Measurements from ENCODE around the gene ISG20L2.
A peak's percentile ranks its signal among the peaks of the same experiment; 100 is the strongest.

ISG20L2 gene

GRCh38 chr1:156691191-156691590, 37.4 kb downstream of the ISG20L2 start:
- DNase-seq: no peak
- Histone ChIP-seq H3K27ac (ENCODE audit: insufficient read depth, low read length, poor library complexity, severe bottlenecking) (no peak overlapping the region), H3K4me1 (ENCODE audit: control insufficient read depth, insufficient read depth, low read length, poor library complexity, severe bottlenecking) (peaks cover 16% of the 10 kb centered on the region)

DNA sequence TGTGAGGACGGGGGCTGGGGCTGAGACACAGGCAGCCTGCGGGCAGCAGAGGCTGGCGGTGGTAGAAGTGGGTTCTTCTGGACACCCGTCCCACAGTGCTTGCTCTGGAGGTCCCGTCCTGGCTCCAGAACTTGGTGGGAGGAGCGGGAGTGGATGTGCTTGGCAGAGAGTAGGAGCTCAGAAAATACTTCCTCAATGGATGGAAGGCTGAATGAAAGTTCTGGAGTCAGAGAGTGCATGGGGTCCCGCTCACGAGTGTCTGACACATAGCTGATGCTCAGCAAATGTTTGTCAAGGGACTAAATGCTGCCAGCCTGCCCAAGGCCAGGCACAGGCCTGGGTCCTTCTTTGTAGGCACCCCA, 37.9 kb downstream of the ISG20L2 start:
- no peak overlapping the region for H3K4me3 ChIP-seq (ENCODE audit: insufficient read depth, low read depth, low read length, poor library complexity, severe bottlenecking)
- H3K36me3 ChIP-seq (ENCODE audit: control insufficient read depth, insufficient read depth, low read length): no peaks in the 10 kb centered on the region
- no peak for DNase-seq
- peaks cover 43% of the 10 kb centered on the region for H3K27me3 ChIP-seq (replicated peaks; ENCODE audit: control insufficient read depth, insufficient read depth, low read length, poor library complexity, severe bottlenecking)
- H3K9me3 ChIP-seq (ENCODE audit: control insufficient read depth, low read length): no peaks in the 10 kb centered on the region
- H3K27ac ChIP-seq (ENCODE audit: insufficient read depth, low read length, poor library complexity, severe bottlenecking): no peak overlapping the region
- peaks cover 16% of the 10 kb centered on the region for H3K4me1 ChIP-seq (ENCODE audit: control insufficient read depth, insufficient read depth, low read length, poor library complexity, severe bottlenecking)

More at GRCh38 chr1:156691191-156691590, 37.4 kb downstream of the ISG20L2 start:
- Histone ChIP-seq H3K36me3 (ENCODE audit: control insufficient read depth, insufficient read depth, low read length) (no peaks in the 10 kb centered on the region), H3K27me3 (replicated peaks; ENCODE audit: control insufficient read depth, insufficient read depth, low read length, poor library complexity, severe bottlenecking) (peaks cover 43% of the 10 kb centered on the region), H3K4me3 (ENCODE audit: insufficient read depth, low read depth, low read length, poor library complexity, severe bottlenecking) (no peak overlapping the region), H3K9me3 (ENCODE audit: control insufficient read depth, low read length) (no peaks in the 10 kb centered on the region)

GRCh38 chr1:156689953-156690674, 38.5 kb downstream of the ISG20L2 start:
- Histone ChIP-seq H3K27ac (ENCODE audit: insufficient read depth, low read length, poor library complexity, severe bottlenecking) (no peak overlapping the region), H3K4me3 (ENCODE audit: insufficient read depth, low read depth, low read length, poor library complexity, severe bottlenecking) (no peak overlapping the region), H3K27me3 (replicated peaks; ENCODE audit: control insufficient read depth, insufficient read depth, low read length, poor library complexity, severe bottlenecking) (peaks cover 43% of the 10 kb centered on the region), H3K4me1 (ENCODE audit: control insufficient read depth, insufficient read depth, low read length, poor library complexity, severe bottlenecking) (peaks cover 16% of the 10 kb centered on the region), H3K36me3 (ENCODE audit: control insufficient read depth, insufficient read depth, low read length) (no peaks in the 10 kb centered on the region), H3K9me3 (ENCODE audit: control insufficient read depth, low read length) (no peaks in the 10 kb centered on the region)
- no peak for DNase-seq

- H3K27me3 ChIP-seq (replicated peaks; ENCODE audit: control insufficient read depth, insufficient read depth, low read length, poor library complexity, severe bottlenecking): peaks cover 43% of the 10 kb centered on the region
- H3K4me3 ChIP-seq (ENCODE audit: insufficient read depth, low read depth, low read length, poor library complexity, severe bottlenecking): no peak overlapping the region
- H3K9me3 ChIP-seq (ENCODE audit: control insufficient read depth, low read length): no peaks in the 10 kb centered on the region
- H3K27ac ChIP-seq (ENCODE audit: insufficient read depth, low read length, poor library complexity, severe bottlenecking): no peak overlapping the region
- DNase-seq: peak; percentile 54 to 64 (median 55)
- no peaks in the 10 kb centered on the region for H3K36me3 ChIP-seq (ENCODE audit: control insufficient read depth, insufficient read depth, low read length)
- peaks cover 18% of the 10 kb centered on the region for H3K4me1 ChIP-seq (ENCODE audit: control insufficient read depth, insufficient read depth, low read length, poor library complexity, severe bottlenecking)
These were observed 39.3 kb downstream of the ISG20L2 start for GRCh38 chr1:156689035-156689952.

- DNase-seq: no peak
- no peaks in the 10 kb centered on the region for H3K36me3 ChIP-seq (ENCODE audit: control insufficient read depth, insufficient read depth, low read length)
- H3K4me3 ChIP-seq (ENCODE audit: insufficient read depth, low read depth, low read length, poor library complexity, severe bottlenecking): no peak overlapping the region
- peaks cover 11% of the 10 kb centered on the region for H3K27me3 ChIP-seq (replicated peaks; ENCODE audit: control insufficient read depth, insufficient read depth, low read length, poor library complexity, severe bottlenecking)
- H3K4me1 ChIP-seq (ENCODE audit: control insufficient read depth, insufficient read depth, low read length, poor library complexity, severe bottlenecking): peaks cover 7% of the 10 kb centered on the region
- H3K27ac ChIP-seq (ENCODE audit: insufficient read depth, low read length, poor library complexity, severe bottlenecking): no peak overlapping the region
- no peaks in the 10 kb centered on the region for H3K9me3 ChIP-seq (ENCODE audit: control insufficient read depth, low read length)
These were observed 44.3 kb downstream of the ISG20L2 start for GRCh38 chr1:156684227-156684782.

- H3K9me3 ChIP-seq (ENCODE audit: control insufficient read depth, low read length): no peaks in the 10 kb centered on the region
- DNase-seq: no peak
- no peaks in the 10 kb centered on the region for H3K36me3 ChIP-seq (ENCODE audit: control insufficient read depth, insufficient read depth, low read length)
- H3K4me3 ChIP-seq (ENCODE audit: insufficient read depth, low read depth, low read length, poor library complexity, severe bottlenecking): no peak overlapping the region
- H3K27me3 ChIP-seq (replicated peaks; ENCODE audit: control insufficient read depth, insufficient read depth, low read length, poor library complexity, severe bottlenecking): peaks cover 29% of the 10 kb centered on the region
- peaks cover 13% of the 10 kb centered on the region for H3K4me1 ChIP-seq (ENCODE audit: control insufficient read depth, insufficient read depth, low read length, poor library complexity, severe bottlenecking)
- H3K27ac ChIP-seq (ENCODE audit: insufficient read depth, low read length, poor library complexity, severe bottlenecking): no peak overlapping the region
These were observed 46.2 kb downstream of the ISG20L2 start for GRCh38 chr1:156682166-156682890.

- DNase-seq: no peak
- no peak overlapping the region for H3K27ac ChIP-seq (ENCODE audit: insufficient read depth, low read length, poor library complexity, severe bottlenecking)
- no peaks in the 10 kb centered on the region for H3K9me3 ChIP-seq (ENCODE audit: control insufficient read depth, low read length)
- peaks cover 20% of the 10 kb centered on the region for H3K4me1 ChIP-seq (ENCODE audit: control insufficient read depth, insufficient read depth, low read length, poor library complexity, severe bottlenecking)
- H3K4me3 ChIP-seq (ENCODE audit: insufficient read depth, low read depth, low read length, poor library complexity, severe bottlenecking): no peak overlapping the region
- no peaks in the 10 kb centered on the region for H3K36me3 ChIP-seq (ENCODE audit: control insufficient read depth, insufficient read depth, low read length)
- peaks cover 39% of the 10 kb centered on the region for H3K27me3 ChIP-seq (replicated peaks; ENCODE audit: control insufficient read depth, insufficient read depth, low read length, poor library complexity, severe bottlenecking)
These were observed 47.2 kb downstream of the ISG20L2 start for GRCh38 chr1:156681196-156681960.

DNA sequence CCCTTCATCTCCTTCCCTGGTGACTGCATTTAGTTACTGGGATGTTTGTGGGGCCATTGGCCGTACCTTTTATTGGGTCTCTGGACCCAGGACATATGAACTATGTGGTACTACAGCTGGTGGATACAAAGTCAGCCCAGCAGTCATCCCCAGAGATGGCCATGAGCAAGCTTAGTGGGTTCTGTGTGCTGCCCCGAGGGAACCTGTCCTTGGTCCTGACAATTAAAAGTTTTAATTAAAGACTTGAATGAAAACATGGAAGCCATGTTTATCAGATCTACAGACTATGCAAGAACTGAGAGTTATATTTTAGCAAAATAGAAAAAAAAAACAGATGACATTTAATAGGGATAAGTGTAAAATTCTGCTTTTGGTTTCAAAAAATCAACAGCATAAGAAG, 48.5 kb downstream of the ISG20L2 start:
- no peaks in the 10 kb centered on the region for H3K36me3 ChIP-seq (ENCODE audit: control insufficient read depth, insufficient read depth, low read length)
- no peak overlapping the region for H3K4me3 ChIP-seq (ENCODE audit: insufficient read depth, low read depth, low read length, poor library complexity, severe bottlenecking)
- no peaks in the 10 kb centered on the region for H3K9me3 ChIP-seq (ENCODE audit: control insufficient read depth, low read length)
- peaks cover 46% of the 10 kb centered on the region for H3K27me3 ChIP-seq (replicated peaks; ENCODE audit: control insufficient read depth, insufficient read depth, low read length, poor library complexity, severe bottlenecking)
- H3K4me1 ChIP-seq (ENCODE audit: control insufficient read depth, insufficient read depth, low read length, poor library complexity, severe bottlenecking): peaks cover 20% of the 10 kb centered on the region
- DNase-seq: no peak
- no peak overlapping the region for H3K27ac ChIP-seq (ENCODE audit: insufficient read depth, low read length, poor library complexity, severe bottlenecking)

All from effector memory CD4-positive, alpha-beta T cell (primary cell).